Renal cortical epithelial cell (primary cell): ENCODE results near the gene AMFR. TPM values are rescaled to one million over a fixed set of nuclear protein-coding genes. Genes with fewer than 3 reads are reported as not detected.

Source experiments
- DNase-seq: peaks from one replicate; pipeline ENCODE4 v3.0.0-alpha.2; 2011; ENCODE audit warnings: low read depth
- total RNA-seq: library from RNA; depleted of rRNA; stranded (reverse); fragments of >200 nt; gene quantifications from 2 replicates; pipeline ENCODE4 v1.2.3, GENCODE V29; 2014

Gene AMFR
- total RNA-seq, 1 donor from 2014 or later, result 415 TPM

DNA sequence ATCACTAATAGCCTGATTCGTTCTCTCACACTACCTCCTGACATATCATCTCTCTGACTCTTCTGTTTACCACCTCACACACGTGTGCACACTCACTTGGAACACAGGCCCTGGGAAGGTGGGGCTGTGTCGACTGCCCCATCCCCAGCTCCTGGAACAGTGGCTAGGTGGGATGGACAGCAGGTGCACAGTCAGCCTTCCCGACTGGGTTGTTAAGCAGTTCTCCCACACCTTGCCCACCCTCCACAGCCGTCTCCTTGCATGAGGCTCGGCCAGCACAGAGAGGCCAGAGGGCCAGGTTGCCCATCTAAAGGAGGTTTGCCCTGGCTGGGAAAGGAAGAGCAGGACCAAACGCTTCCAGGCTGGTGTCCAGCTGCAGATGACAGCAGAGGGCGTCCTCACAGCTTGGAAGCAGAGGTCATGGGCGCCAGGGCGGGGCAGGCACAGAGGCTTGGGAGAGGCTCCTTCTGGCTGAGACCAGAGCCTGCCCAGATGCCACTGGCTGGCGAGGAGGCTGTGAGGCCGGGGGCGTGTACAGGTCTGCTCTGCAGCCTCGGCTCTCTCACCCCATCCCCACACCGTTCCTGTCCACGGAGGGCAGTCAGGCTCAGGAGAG, 92.8 kb downstream of the AMFR start:
- DNase-seq, result peak; percentile 65

DNA sequence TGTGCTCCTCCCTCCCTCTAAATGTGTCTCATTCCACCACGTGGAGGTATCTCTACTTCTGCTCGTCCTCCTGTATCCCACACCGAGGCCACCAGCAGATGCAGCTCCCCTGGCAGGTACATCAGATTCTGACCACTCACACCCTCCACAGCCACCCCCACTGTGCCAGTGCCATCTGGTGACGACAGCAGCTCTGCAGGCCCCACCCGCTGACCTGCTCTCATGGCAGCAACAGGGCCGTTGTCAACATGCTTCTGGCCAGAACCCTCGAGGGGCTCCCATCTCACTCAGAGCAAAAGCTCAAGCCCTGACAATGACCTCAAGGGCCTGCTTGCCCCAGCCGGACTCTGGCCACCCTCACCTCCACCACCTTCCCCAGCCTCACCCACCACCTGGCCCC, 93.4 kb downstream of the AMFR start:
- DNase-seq, result no peak

DNA sequence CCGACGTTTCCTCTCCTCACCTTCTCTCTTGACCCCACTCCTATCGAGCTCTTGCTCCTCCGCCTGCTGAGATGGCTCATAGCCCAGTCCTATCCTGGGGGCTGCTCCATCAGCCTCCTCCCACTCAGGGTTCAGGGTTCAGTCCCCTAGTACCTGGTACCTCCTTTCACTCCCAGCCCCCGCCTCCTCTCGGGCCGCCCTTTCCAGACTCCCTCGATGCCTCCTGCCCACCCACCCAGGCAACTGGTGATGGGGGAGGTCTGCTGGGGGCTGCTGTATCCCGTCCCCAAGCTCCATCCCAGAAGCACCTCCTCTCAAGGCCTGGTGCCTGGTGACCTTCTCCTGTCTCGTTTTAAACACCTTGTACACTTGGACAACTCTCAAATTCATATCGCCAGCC, 93.9 kb downstream of the AMFR start:
- DNase-seq, result no peak

DNA sequence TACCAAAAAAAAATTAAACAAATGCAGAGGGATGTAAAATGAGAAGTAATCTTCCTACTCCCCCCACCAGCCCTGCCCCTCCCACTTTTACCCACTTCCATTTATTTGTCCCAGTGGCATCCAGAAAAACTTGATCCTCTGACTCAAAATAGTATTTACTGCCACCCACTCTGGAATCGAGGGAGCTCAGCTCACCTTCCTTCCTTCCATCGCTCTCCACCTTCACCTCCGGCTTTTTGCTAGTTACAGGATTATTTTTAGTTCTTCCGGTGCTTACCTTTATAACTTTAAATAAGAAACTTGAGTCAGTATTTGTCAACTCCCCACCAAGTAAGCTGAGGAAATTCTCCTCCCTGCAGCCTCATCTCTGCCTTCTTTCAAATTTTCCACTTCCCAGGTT, 94.9 kb downstream of the AMFR start:
- DNase-seq, result no peak

DNA sequence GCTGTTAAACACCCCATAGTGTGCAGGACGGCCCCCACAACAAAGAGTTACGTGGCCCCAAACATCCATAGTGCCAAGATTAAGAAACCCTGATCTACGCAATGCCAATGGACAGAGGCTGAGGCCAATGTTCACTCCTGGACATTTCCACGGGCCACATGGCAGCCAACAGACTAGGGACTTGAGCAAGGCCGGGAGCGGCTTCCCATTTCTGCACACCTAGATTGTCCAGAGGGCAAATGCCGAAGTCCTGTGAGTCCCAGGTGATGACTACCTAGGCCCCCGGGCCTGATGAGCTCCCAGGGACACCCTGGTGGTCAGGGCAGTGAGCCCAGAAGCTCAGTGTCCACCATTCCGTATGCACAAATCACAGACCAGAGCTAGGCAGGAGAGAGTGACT, 95.5 kb downstream of the AMFR start:
- no peak for DNase-seq

DNA sequence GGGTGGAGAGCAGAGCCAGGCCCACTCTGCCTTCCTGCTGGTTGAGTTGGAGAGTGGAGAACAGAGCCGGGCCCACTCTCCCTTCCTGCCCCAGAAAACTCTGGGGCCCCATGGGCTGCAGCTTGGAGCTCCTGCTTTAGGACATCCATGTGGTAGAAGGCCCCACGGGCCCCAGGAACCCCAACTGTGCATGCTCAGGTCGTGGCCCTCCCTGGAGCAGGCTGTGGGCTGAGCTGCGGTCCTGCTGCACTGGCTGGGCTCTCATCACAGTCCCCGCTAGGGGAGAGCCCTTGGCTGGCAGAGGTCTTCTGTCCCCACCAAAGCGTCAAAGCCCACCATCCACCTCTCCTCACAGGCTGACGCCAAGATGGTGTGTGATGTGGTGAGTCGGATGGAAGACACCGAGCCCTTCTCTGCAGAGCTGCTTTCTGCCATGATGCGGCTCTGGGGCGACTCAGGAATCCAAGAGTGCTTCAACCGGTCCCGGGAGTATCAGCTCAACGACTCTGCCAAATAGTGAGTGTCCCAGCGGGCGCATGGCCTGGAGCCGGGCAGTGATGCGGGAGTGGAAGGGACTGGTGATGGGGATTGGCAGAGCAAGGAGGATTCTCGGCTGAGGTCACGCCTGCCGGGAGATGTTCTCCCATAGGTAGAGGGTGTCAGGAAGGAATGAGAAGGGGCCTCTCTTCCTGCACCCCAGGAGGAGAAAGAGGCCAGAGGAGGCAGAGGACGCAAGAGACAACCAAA, 96.9 kb downstream of the AMFR start:
- no peak for DNase-seq

DNA sequence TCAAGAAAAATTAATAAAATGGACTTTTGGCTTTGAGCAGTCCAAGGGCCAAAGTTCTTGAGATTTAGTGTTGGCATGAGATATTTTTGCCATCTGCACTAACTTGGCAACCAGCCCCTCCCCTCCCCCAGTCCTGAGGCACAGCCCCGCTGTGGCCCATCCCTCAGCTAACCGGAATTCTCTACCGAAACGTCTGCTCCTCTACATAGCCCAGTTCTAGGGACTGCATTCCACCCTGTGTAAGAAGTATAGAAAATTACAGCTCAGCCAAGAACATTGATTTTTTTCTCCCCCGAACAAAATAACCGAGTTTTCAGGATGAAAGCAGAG, 97.5 kb downstream of the AMFR start:
- no peak for DNase-seq

DNA sequence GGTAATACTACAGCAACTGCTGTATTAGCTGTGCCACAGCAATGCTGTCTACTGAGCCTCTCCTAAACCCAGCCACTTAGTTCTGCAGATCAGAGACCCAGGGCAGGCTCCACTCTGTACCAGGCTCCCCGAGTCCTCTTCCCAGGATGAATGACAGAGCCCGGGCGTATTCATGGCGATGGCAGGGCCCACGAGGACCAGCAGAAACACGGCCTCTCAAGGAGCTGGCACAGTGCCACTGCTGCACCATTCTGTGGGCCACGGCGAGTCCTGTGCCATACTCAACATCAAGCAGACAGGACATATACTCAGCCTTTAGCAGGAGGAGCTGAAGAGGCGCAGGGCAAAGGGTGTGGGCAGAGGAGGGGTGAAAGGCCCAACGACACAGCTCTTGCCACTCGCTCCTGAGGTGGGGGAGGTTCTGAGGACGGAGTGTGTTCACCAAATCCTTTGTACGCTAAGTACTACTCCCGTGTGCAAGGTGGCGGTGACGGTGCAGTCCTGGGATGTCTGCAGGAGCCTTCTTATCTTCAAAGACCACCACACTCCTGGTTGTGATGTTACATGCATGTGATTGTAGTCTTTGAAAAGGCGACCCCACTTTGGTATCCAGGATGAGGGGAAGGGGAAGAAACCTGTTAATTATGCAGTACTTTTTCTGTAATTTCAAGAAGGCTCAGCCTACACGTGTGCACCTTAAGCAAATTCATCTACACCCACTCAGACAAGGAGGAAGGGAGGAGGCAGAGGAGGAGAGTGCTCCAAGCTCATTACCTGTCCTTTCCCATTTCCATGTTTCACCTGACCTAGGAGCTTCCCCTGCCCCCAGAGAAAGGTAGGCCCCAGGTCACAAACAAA, 98.0 kb downstream of the AMFR start:
- no peak for DNase-seq

DNA sequence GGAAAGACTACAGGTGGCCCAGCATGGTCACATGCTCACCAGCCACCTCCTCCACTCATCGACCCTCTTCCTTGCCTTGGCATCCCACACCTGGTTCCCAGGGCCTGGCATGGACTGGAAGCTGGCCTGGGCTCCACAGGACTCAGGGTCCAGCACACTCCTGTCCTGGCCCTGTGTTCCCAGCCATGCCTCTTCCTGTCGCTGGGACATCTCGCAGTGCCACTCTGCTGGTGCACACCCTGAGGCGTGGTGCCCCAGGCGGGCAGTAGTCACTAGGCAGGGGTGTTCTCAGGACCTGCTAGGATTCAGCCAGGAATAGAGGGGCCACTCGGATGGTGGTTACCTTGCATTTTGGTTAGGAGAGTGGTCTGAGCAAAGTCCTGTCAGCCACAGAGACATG, 99.4 kb downstream of the AMFR start:
- DNase-seq, result no peak

DNA sequence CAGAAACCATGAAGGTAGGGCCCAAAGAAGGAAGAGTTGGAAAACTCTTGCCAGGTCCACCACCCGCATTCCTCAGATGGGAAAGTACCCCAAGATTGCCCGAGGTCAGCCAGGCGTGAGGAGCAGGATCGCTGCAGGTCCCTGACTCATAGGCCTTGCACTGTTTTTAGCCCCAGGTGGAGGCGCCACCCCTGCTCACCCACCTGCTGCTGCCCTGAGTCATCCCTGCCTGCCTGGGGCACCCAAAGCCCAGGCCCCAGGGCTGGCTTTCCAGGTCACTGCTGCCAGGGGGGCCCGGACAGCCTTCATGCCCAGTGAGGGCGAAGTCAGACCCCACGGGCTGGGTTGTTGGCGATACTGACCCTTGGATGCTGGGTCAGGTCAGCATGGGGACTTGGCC, 100.9 kb downstream of the AMFR start:
- peak; percentile 87 for DNase-seq

DNA sequence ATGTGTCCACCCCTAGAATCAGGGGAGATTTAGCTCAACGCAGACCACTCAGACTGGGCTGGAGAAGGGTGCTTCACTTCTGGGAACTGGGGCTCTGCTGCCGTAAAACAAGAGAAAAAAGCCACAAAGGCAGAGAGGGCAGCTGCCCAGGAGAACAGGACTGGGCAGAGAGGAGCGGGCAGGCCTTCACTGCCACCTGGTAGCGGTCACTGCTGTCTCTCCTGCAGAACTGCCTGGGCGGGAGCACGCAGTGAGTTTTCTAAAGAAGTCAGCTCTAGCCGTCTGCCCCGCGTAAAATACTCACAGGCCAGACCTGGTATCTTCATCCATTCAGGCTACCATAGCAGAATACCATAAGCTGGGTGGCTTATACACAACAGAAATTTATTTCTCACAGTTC, 103.8 kb downstream of the AMFR start:
- no peak for DNase-seq

DNA sequence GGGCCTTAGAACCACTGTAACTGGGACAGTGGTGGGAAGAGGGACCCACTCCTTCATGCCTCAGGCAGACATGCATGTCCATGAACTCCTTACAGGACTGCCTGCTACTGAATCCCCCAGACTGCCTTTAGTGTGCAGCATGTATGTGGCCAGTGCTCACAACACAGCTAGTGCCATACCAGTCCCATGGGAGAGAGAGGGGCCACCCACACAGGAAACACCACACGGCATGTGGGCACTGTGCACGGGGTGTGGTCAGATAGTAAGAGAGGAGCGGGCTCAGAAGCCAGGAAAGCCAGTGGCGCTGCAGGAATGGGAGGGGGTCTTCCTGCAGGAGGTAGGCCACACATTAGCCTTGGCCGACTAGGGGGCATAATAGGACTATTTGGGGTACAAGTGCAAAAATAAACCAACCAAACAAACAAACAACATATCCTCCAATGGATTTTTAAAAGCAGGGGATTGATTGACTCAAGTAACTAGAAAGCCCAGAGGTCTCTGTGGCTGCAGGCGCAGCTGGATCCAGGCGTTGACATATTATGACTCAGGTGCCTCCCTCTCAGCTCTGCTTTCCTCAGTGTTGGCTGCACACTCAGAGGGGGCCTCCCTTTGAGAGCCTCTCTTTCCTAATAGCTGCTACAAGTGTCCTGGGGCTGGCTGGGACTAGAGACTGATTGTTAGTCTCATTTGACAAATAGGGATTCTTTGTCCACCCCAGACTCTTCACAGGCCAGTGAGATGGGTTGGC, 104.4 kb downstream of the AMFR start:
- no peak for DNase-seq

DNA sequence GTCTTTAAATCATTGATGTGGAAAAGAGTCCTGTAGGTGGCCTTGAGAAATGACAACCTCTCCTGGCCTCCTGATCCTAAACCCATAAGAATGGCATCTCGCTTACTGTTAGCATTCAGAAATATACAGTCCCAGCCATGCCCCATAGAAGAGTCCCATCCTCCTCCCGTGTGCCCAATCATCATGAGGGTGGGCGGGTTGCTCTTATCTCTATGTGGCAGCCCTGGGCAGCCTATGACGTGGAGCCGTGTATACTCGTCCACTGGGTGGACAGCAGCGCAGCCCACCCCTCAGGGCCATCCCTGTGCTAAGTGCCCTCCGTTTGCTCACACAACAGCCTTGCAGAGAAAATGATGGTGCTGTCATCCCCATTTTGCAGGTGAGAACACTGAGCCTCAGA, 105.3 kb downstream of the AMFR start:
- DNase-seq, result no peak

DNA sequence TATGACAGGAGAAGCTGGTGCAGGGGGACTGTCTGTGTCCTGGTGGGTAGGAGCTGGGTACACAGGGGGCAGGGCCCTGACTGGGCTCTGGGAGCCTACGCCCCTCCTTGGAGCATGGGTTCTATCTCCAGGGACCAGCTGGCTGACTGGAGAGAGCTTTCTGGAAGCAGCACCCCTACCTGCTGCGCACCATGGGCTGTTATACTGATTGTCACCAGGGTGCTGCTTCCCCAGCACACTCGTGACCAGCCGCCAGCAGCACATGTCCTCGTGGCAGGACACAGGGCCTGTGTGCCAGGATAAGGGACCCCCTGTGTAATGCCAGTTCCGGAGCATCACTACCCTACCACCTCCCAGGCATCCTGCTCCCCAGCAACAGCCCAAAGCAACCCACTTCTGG, 106.0 kb downstream of the AMFR start:
- no peak for DNase-seq

DNA sequence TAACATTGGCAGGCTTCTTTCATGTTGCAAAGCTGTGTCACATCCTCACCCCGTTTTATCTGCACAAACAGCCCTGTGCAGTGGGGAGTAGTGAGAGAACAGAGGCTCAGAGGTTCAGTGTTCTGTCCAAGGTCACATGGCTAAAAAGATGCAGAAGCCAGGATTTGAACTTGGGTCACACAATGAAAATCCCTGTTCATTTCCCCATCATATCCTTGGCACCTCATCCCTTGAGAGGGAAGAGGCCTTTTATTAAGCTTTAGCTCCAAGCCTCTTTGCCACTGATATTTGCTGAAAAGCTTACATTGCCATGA, 106.6 kb downstream of the AMFR start:
- no peak for DNase-seq

DNA sequence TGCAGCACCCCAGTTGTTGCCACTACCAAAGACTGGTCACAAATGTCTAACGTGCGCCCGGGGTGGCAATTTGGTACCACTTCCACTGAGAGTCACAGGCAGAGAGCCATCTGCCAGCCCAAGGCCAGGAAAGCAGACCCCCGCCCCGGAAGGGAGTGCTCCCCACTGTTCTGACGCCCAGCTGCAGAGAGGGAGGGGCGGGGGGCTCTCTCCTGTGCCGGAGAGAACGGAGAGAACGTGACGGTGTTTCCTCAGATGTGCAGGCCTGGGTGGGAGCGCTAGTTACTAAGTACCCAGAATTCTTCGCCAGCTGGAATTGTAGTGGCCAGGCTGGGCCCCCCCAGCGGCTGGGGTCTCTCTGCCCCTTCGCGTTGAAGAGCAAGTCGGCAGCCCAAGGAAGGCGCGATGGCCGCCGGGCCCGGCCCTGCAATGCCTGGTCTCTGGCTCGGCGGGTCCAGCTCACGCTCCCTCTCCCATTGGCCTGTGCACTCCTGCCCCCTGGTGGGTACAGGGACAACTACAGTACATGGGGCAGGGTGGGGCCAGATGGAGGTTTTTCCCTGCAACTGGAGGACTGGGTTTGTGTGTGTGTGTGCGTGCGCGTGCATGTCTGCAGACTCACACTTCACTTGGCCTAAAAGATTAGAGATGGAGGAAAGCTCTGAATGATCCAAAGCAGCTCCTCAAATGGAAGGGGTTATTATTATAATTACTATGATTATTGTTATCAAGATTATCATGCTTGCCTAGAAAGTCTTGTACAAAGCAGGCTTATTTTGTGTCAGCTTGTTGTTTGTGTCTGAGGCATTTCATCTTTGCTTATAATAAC, 107.1 kb downstream of the AMFR start:
- peak; percentile 35 for DNase-seq

DNA sequence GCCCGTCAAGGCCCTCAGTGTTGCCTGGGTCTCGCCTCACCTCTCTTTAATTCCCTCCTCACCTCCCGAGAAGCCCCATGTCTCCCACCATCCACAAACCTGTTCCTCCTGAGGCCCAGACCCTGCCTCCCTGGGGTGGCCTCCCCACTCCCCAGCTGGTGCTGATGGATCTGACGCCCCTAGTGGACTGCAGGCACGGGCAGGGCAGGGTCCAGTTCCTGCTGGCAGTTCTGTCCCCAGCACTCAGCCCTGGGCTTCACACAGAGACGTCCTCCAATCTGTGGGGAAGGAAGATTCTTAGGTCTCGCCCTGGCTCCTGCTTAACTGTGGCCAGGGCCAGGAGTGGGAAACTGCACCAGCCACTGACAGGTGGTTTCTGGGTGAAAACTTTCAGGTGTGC, 108.8 kb downstream of the AMFR start:
- DNase-seq, result no peak

DNA sequence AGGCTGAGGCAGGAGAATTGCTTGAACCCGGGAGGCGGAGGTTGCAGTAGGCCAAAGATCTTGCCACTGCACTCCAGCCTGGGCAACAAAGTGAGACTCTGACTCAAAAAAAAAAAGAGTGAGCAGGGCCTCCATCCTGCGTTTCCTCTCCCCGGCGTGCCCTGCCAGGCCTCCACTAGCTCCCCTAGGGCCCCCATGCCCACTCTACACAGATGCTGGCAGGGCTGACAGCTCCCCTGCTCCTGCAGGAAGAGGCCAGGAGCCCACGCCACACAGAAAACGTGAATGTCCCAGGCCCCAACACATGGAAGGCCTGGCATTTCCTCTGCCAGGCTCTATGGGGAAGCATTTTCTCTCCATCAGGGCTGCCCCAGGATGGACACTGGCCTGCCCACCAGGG, 109.4 kb downstream of the AMFR start:
- no peak for DNase-seq

DNA sequence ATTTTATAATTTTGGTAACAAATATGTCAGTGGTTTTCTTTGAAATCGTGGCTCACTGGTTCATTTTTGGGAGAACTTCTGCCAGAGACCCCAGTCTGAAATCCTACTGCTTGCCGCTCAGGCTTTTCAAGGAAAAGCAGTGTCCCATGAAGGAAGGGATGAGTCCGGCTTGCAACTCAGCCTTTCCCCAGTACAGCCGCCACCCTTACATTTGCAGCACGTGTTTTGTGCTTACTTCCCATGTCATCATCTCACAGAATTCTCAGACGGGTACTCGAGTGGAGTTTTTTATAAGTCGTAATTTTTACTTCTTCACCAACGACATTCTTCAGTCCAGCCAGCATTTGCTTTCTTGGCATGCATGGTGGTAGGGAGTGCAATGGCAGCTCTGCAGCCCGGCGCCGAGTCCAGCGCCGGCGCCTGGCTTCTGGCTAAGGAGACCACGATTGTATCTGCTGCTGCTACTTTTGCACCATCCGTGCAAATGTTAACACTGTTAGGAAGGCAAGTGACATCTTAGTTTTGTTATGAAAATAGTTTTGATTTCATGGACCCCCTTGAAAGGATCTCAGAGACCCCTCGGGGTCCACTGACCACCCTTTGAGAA, 111.0 kb downstream of the AMFR start:
- no peak for DNase-seq

DNA sequence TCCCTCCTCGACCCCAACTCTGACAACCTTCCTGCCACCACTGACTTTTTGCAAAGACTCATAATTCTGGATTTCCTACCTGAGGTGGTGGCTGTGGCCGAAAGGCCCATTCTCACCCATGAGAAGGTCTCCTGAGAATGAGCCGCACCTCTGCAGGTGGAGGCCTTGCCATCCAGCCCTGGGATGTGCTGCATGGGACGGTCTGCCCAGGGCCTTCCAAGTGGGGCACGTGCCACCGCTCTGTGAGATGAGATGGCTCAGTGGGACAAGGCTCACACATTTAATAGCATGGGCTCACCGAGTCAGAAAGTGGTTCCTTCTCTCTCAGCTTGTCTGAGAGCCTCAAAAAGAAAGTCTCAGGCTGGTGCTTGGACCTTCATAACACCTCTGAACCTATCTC, 112.8 kb downstream of the AMFR start:
- no peak for DNase-seq

DNA sequence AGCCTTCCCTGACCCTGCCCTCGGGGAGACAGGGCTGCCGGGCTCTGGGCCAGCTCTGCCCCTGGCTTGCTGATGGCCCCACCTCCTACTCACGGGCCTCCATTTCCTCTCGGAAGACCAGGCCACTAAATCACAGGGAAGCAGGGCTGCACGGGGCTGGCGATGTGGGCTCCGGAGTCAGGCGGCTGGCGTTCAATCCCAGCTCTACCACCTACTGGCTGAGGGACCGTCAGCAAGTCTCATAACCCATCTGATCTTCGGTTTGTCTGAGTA, 113.4 kb downstream of the AMFR start:
- DNase-seq, result no peak
